Activated CD8-positive, alpha-beta memory T cell treated with anti-CD3 and anti-CD28 coated beads, Interleukin-2, amount 50 U/mL, for 24 hours (primary cell): ENCODE results near the gene CACNA2D3.

Experiments used
- DNase-seq: peaks from one replicate; pipeline ENCODE4 v3.0.0-alpha.2; 2020; ENCODE audit errors: extremely low read depth

Gene CACNA2D3

DNA sequence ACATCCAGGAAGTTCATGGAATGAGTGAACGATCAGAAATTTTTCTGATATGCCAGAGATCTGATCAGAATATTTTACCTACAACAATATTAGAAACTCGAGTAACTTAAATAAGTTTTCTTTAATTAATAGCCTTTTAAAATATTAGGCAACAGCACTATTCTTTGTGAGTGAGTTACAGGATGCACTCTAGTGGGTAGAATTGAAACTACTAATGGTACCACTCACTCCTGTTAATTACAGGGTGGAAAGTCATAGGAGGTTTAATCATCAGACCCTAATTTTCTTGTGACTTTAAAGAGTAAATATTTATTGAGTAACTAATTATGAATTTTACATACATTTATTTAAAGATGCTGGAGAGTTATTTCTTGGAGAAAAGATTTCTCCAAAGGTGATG, 217.3 kb downstream of the CACNA2D3 start:
- no peak for DNase-seq

DNA sequence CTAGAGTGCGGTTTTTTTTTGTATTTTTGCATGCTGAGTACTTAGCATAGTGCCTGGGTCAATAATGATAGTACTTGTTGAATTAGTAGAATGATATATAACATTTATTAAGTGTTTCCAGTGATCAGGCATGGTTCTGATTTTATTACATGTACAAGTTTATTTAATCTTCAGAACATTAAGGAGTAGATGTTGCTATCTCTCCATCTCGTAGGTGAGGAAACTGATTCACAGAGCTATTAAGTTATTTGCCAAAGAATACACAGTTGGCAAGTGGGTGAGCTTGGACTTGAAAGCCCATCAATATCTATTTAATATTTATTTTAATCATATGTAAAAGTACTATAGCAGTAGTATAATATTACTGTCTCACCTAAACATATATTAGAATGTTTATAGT, 219.5 kb downstream of the CACNA2D3 start:
- no peak for DNase-seq

DNA sequence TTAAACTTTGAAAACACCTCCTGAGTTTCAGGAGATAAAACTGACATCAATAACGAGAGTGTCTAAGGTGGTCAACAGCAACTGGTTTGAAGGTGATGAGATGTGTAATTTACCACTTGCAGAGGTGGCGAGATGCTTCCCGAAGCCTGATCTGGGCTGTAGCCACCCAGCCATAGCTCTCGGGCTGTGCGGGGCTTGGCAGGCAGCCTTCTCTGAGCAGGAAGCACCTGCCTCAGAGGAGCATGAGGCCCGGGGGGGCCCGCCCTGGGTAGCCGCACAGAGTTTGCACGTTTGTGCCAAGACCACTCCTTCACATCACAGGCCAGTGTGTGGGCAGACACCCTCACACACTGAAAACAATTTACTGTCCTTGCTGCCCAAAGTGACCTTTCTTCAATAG, 220.3 kb downstream of the CACNA2D3 start:
- no peak for DNase-seq

DNA sequence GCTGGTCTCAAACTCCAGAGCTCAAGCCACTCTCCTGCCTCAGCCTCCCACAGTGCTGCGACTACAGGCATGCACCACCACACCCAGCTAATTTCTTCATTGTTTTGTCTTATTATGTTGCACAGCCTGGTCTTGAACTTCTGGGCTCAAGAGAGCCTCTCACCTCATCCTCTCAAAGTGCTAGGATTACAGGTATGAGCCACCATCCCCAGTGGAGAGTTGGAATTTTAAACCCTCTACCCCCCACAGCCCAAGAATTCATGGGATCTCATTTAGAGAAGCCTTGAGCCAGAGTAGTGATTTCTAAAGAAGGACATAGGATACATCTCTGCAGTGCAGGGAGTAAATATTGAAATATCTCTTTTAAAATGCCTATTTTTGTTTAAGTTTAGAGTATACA, 221.1 kb downstream of the CACNA2D3 start:
- no peak for DNase-seq

DNA sequence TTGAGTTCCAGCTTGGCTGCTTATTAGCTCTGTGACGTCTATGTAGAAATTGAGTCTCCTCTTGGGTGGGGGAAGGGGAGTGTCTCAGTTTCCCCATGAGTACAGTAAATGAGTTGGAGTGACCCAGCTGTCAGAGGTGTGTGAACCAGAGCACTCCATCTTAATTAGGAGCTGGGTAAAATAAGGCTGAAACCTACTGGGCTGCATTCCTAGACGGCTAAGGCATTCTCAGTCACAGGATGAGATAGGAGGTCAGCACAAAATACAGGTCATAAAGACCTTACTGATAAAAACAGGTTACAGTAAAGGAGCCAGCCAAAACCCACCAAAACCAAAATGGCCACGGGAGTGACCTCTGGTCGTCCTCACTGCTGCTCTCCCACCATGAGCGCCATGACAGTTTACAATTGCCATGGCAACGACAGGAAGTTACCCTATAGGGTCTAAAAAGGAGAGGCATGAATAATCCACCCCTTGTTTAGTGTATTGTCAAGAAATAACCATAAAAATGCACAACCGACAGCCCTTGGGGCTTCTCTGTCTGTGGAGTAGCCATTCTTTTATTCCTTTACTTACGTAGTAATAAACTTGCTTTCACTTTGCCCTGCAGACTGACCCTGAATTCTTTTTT, 222.4 kb downstream of the CACNA2D3 start:
- DNase-seq: no peak

DNA sequence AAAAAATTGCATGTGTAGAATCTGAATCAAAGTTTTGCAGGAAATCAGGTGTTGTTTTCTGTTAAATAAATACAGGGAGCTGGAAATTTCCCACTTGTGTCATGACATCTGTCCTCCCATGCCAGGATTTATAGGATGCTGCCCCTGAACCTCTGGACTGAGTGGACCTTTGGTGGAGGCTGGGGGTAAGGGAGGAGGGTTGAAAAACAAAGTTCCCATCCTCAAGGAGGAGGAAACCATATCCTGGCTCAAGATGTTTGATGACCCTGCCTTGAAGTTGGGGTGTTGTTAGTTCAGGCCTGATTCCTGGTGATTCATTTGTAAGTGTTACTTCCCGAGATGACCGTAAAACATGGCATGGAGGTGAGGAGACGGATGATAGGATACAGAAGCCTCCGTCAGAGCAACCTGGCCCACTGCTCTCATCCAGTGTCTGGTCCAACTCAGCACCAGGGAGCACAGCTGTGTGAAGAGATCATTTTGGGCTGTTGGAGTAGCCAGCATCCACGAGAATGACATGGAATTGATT, 223.6 kb downstream of the CACNA2D3 start:
- no peak for DNase-seq

DNA sequence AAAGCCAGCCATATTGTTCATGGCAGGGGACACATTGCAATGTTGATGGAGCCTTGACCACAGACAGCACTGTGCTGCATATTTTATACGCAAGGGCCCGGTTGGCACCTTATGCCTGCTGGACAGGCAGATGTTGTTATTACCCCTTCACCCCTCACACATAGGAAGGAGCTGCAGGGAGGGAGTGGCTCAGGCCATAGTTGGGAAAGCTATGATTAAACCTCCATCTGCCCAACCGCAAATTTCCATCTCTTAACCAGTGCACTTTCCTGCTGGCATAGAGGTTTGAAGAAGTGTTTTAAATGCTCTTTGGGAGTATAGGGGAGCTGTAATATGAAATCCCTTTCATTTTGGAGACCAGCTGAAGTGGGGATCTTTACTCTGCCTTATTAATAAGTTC, 224.7 kb downstream of the CACNA2D3 start:
- no peak for DNase-seq

DNA sequence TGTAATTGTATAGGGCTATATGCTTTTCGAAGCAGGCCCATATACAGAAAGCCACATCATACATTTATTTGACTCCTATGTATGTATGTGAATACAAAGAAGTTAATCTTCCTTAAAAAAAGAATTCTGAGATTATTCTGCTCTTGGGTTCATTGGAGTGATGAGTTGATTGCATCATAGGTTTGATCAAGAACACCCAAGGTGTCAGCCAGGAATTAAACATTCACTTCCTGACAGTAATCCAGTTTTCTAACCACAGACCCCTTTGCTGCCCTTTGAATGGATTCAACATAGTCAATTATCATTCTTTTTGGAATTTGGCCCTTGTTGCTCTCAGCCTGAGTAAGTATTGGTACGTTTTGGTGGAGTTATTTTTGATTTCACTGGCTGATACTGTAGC, 225.6 kb downstream of the CACNA2D3 start:
- DNase-seq: no peak

DNA sequence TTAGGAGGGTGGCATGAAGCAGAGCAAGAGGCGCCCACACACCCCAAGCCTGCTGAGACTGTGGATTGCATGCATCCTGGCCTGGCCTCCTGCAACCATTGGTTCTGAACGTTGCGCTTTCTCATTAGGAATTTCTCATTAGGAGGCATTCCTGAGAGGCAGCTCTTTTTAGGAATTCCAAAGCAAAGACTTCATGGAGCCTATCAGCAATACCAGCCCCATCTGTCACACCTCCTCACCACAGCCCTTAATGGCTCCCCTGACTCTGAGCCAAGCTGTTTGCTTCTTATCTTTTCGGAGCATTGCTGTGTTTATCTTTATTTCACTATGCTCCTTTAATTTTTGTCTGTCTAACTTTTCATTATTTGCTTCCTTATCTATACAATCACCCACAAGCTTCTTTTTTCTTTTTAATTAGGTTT, 226.9 kb downstream of the CACNA2D3 start:
- no peak for DNase-seq

DNA sequence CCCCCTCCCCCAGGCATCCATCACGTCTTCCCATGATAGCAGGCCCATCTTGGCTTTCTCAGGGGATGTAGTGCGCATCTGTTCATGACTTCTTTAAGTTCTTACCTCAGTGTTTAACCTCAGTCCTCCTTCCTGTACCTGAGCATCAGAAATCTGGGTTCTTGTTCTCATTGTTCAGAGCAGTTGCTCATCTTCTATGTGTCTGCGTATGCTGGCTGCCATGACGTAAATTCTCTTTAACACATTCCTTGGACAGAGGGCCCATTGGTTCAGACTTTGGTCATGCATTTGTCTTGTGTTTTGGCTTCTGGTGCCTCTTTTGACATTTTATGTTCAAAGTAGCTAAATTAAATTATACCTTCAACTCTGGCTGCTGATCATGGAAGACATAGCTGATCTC, 227.3 kb downstream of the CACNA2D3 start:
- DNase-seq: no peak

DNA sequence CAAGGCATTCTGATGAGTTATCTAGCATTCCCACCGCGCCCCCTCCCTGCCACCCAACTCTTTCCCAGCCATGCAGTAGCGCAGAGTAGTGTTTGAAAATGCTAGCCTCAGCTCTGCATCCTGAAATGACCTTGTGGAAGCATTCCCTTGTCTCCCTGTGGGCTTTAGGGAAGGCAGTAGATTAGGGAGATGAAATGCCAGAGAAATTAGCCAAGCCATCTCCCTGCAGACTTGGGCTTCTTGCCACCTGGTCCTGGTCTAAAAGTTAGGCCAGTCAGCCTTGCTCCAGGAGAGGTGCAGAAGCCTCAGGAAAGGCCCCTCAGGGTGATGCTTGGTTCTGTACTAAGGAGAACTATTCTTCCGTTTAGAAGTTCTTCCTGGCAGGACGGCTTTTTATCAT, 231.2 kb downstream of the CACNA2D3 start:
- no peak for DNase-seq

DNA sequence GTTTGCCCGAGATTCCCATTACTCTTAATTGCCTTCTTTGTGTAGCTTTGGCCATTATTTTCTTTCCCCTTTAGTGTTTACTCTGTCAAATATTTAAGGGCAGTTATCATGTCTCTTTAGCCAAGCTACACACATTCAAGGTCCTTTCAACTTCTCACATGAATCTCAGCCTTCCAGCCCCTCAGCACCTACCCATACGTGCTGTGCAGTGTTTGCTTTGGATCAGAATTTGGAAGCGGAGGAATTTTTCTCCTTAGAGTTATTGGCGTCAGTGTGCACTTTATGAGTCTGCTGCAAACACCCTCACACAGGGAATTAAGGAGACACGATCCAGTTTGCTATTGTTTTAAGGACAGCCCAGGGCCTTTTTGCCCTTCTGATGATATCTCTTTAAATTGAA, 231.6 kb downstream of the CACNA2D3 start:
- DNase-seq: no peak

DNA sequence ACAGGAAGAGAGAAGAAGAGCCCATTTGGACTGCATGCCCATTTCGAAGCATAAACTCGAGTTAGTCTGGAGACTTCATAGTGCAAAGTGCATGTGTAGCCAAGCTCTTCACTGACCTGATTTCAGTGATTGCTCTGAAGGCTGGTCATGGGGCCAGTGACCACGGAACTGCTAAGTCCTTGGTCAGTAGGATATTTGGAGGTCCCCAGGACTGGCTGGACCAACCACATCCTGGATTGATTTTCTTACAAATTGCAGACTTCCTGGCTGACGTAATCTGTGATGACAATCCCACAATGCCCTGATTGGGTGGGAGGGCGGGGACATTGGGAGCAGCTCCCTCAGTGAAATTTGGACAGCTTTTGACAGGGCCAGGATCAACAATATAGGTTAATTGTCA, 233.4 kb downstream of the CACNA2D3 start:
- DNase-seq: no peak

DNA sequence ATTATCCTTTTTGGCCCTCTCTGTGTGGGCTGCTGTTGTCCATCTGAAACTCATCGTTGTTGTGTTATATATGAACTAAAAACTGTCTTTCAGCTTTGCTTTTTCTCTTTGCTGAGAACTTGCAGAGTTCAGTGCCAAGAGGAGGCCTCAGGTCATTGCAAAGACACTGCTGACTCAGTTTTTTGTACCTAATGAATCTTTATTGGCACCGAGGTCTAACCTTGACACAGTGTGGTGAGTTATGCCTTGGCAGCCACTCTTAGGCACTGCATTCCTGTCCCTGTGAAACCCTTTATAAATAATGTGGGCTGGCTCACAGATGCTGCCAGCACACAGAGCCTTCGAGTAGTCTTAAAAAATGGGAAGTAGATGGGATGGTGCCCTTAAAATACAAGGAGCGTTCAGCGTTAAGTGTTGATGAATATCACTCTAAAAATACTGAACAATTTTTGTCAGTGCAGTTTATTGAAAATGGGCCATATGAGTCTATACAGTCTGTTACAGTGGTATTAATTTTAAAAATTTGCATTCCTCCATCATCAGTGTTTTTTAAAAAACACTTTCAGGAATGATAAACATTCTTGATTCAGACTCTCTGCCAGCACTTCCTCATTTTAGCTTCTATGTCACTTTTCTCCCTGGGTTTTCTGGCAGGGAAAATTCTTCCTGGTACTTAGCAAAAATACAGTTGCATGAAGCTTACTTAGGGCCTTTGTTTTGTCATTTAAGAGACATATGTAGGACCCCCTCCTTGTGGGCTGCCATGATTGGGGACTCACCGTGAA, 234.1 kb downstream of the CACNA2D3 start:
- no peak for DNase-seq

DNA sequence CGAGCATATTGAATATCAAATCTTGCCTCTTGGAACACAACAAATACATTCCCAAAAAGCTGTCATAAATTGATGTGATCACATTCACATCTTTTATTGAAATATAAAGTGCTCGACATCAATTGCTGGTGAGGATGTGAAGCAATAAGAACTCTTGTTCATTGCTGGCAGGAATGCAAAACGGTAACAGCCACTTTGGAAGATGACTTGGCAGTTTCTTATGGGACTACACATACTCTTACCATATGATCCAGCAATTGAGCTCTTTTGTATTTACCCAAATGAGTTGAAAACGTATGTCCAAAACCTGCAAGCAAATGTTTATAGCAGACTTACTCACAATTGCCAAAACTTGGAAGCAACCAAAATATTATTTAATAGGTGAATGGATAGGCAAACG, 234.9 kb downstream of the CACNA2D3 start:
- no peak for DNase-seq

DNA sequence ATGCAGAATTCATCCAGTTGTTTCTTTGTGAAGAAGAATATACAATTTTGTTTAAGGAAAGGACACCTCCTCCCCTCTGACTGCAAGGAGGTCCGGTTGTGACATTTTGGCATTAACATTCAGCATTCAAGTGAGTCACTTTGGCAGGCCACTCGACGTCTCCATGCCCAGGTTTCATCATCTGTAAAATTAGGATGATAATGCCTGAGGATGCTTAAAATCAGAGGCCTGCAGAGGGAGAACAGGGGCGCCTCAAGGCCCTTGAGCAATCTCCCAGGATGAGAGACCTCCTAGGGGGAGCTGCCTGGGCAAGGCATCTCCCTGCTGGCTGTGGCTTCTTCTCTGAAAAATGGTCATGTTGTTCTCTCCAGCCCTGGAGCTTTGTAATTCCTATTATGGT, 236.0 kb downstream of the CACNA2D3 start:
- DNase-seq: no peak

DNA sequence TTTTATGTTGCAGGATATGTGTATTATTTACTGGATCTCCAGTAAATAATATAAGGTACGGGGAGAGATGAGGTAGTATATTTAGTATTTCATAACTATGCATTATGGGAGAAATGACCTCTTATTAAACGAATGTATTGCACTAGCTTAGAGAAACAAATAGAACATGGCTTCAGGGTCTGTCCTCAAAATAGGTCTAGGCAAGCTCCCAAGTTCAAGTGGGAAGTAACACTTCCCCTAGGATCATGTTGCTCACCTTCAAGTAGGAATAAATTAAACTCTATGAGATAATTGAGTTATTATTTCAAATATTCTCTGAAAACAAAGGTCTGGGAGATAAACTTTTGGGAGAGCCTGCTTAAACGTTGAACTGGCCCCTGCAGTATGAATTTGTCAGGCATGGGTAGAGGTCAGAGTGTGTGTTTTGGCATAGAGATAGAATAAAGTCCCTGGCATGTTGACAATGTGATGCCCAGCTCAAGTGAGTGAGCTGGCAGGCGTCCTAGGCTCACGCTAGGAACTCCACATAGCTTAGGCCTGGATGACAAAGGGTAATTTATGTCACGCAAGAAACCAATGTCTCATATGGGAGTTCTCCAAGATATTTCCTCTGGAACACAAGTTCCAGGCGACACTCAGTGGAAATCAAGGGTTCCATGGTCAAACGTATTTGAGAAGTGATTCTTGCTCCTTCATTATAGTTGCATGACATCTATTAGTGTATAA, 236.8 kb downstream of the CACNA2D3 start:
- no peak for DNase-seq

DNA sequence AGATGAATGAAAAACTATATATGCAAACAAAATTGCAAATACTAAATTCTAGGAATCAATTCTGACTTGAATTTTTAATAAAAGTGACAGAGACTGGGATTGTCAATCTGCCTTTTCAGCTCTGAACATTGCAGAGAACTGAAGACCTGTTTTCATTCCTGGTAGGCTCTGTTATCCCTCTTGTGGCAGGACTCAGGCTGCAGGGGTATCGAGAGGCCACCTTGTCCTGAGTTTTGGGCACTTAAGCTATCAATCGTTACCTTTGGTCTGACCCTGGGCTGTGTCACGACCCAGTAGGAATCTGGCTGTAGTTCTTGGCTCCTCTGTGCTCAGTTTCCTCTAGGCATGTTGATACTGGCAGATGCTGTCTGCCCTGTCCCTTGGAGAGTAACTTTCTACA, 238.0 kb downstream of the CACNA2D3 start:
- DNase-seq: no peak

DNA sequence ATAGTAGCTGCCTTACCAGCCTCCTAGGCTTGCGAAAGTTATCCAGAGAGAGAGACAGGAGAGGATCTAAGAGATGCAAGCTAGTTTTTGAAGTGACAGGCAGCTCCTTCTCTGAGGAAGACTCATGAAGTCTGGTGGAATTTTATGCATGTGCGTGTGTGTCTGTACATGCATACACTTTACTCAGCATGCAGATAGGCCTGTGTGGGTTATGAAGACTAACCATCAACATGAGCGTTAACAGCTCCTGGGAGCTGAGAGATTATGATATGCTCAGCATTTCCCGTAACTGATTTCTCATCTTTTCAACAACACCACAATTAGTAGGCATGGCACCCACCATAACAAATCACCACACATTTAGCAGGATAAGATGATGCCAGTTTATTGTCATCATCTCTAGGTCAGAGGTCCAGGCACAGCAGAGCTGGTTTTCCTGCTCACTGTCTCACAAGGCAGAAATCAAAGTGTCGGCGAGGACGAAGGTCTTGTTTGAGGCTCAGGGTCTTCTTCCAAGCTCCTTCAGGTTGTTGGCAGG, 239.5 kb downstream of the CACNA2D3 start:
- no peak for DNase-seq

DNA sequence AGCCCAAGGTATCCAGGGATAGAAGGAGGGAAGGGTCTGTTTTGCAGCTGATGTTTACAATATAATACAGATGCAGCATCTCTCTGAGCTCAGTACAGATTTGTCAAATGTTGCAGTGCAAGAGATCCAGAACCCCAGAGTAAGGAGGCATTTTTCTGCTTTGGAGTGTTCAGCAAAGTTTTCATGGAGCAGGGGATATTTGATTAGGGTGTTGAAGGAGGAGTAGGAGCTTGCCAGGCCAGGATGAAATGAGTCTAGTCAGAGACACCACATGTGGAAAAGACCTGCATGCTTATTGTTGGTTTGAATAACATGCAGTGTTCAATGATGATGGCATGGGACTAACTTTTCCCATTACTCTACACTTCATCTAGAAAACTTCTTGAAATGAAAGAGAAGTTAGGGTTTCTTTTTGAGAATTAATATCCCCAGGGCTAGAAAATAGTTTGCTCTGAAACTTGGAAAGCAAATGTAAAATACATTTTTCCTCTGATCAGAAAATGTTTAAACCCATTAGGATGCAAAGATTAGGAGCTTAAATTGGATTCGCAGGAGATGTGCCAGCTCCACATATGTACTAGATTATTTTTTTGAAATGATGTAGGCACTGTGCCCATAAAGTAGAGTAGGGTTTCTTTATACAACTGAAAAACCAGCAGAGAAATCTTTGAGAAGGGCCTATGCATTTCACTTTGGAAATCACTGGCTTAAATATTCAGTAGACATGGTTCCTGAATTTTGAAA, 243.8 kb downstream of the CACNA2D3 start:
- no peak for DNase-seq

DNA sequence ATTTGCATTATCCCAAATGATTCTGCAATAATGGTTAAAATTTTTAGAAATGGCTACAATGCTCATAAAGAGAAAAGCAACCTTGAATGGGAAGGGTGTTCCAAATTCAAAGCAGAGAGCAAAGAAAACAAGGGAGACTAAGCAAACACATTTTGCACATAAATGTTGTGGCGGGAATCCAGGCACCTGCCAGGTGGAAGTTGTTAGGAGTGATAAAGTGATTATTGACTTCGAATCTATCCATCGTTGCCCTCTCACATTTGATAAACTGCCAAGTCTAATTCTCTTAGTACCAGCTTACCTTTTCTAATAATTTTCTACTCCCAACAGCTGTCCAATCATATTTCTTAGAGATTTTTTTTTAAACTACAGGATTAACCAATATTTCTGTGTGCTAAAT, 244.5 kb downstream of the CACNA2D3 start:
- no peak for DNase-seq

DNA sequence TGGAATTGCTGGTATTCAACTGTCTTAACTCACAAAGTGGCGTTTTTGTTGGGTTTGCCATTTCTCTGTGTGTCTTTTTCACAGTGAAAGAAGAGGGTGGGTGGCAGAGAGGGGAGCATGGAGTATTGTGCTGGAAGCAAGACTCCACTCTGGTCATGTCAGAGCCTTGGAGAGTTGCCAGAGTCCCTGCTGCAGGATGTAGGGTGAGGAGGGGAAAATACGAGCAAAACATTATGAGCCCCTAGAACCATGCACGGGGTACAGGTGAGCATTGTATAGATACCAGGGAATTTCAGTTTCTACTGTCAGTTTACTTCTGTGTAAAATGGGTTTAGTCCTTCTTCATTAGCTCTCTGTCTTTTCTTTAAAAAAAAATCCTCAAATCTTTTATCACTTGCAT, 249.9 kb downstream of the CACNA2D3 start:
- no peak for DNase-seq
